TTC549 (cell line): Measurements from ENCODE around the gene PGLYRP2.
"Not testable (repeated sequence)": the region's sequence is repeated elsewhere in the genome, so short reads cannot be mapped to it uniquely, and the experiment has no call there.

Experiments used
- FAIRE-seq: peaks from 2 replicates; lab custom pipeline; 2012; peaks lifted over from hg19 to GRCh38; lab: Jason Lieb, UNC

Gene PGLYRP2

DNA sequence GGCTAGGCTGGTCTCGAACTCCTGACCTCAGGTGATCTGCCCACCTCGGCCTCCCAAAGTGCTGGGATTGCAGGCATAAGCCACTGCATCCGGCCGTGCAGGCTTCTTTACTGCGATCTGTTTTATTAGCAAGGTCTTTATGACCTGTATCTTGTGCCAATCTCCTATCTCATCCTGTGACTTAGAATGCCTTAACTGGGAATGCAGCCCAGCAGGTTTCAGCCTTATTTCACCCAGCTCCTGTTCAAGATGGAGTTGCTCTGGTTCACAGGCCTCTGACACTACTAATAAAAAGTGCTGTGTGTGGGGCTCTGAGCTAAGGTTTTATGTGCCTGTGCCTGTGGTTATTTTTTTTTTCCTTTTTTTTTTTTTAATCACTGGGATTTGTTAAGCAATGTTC lies 6.5 kb upstream of the PGLYRP2 start:
- not testable (repeated sequence) for FAIRE-seq

DNA sequence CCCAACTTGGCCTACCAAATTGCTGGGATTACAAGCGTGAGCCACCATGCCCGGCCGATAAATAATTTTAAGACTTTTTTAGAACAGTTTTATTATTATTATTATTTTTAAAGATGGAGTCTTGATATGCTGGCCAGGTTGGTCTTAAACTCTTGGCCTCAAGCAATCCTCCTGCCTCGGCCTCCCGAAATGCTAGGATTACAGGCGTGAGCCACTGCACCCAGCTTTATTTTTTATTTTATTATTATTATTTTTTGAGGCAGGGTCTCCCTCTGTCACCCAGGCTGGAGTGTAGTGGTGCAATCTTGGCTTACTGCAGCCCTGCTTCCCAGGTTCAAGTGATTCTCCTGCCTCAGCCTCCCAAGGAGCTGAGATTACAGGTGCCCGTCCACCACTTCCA lies 1.7 kb upstream of the PGLYRP2 start:
- FAIRE-seq = not testable (repeated sequence)

DNA sequence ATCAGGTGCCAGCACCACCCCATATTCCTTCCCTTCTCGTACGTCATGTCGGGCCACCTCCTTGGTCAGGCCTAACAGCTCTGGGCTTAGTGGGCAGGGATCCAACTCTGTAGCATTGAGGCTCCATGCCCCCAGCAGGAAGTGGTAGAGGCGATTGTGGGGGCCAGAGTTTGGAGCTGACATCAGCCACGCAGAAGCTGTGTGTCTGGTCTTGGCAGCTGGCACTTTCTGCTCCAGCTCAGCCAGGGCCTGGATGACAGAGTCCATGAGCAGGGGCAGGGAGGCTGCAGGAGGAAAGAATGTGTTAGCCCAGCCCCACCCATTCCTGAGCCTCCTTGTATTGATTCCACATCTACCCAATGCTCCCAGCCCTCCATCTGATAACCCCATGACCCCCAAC lies 3.0 kb downstream of the PGLYRP2 start:
- no peak for FAIRE-seq

DNA sequence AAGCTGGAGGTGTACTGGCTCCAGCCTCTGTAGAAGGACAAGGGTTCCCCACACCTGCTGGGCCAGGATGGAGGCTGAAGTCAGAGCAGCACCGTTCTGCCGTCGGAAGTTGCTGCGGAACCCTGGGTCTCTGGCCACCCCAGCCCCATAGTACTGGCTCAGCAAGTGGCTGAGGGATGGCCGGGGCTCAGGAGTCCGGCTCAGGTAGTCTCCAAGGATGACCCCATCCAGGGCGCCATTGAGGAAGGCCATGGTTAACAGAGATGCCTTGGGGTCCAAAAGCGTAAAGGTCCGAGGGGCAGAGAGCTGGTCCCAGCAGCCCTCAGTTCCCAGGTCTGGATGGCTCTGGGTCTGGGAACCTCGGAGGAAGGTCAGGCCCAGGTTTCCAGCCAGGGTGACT lies 3.7 kb downstream of the PGLYRP2 start:
- FAIRE-seq = no peak

DNA sequence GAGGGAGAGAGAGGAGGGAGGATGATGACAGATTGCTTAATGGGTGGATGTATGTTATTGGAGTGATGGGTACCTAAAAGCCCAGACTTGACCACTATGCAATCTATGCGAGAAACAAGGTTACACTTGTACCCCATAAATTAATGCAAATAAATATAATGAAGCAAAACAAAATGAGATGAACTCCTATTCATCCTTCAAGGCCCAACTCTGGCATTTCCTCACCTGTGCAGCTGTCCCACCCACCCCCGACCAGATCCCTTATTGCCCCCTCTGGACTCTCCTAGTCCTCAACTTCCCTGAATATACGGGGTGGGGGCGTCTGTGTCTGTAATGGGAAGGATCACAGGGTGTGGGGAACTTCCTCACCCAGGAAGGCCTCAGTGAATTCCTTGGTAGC lies 4.1 kb downstream of the PGLYRP2 start:
- no peak for FAIRE-seq

DNA sequence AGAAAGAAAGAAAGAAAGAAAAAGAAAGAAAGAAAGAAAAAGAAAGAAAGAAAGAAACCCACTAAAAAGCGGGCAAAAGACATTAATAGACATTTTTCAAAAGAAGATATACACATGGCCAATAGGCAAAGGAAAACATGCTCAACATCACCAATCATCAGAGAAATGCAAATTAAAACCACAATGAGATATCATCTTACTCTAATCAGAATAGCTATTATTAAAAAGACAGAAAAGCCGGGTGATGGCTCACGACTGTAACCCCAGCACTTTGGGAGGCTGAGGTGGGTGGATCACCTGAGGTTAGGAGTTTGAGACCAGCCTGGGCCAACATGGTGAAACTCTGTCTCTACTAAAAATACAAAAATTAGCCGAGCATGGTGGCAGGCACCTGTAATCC lies 5.5 kb downstream of the PGLYRP2 start:
- FAIRE-seq = not testable (repeated sequence)

DNA sequence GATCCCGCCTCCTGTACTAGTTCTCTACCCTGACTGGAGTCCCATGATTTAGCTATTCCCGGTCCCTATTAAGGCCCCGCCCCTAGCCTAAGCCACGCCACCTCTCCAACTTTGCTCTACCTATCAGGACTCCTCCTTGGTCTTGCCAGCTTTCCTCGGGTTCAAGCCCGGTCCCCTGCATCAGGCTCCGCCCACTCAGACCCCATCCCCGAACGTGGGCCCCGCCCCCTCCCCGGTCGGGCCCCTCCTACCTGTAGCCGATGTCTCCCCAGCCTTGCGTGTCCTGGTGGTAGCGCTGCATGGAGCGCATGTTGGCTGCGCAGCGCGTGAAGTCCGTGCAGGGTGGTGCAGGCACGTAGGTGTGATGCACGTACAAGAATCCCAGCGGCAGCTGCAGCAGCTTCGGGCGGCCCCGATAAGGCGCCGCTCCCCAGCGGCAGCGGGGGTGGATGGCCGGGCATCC lies 7.6 kb downstream of the PGLYRP2 start:
- no peak for FAIRE-seq

DNA sequence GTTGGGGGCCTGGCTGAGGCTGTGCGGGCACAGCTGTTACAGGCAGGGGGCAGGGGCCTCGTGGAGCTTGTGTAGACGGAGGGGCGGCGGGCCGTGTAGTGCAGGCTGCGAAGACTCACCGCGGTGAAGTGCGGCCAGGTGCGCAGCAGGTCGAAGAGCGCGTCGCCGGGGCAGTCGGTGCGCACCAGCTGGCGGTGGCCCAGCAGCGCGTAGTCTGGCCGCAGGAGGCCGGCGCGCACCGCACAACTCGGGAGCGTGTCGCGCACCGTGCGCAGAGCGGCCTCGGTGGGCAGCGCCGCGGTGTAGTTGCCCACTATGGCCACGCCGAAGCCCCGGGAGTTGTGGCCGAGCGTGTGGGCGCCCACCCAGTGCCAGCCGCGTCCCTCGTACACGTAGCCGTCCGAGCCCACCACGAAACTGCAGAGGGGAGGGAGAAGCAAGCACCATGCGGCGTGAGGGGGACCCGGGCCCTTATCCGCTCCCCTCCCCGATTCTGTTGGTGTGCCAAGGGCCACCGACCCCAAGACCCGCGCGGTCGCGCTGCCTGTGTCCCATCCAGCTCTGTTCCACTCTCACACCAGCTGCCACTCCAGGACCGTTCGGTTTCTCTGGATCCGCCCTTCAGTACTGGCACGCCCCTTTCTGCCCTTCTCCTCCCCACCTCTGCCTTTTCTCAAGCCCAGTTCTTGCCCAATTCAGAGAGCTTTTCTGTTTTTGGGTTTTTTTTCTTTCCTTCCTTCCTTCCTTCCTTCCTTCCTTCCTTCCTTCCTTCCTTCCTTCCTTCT lies 9.6 kb downstream of the PGLYRP2 start:
- no peak for FAIRE-seq

DNA sequence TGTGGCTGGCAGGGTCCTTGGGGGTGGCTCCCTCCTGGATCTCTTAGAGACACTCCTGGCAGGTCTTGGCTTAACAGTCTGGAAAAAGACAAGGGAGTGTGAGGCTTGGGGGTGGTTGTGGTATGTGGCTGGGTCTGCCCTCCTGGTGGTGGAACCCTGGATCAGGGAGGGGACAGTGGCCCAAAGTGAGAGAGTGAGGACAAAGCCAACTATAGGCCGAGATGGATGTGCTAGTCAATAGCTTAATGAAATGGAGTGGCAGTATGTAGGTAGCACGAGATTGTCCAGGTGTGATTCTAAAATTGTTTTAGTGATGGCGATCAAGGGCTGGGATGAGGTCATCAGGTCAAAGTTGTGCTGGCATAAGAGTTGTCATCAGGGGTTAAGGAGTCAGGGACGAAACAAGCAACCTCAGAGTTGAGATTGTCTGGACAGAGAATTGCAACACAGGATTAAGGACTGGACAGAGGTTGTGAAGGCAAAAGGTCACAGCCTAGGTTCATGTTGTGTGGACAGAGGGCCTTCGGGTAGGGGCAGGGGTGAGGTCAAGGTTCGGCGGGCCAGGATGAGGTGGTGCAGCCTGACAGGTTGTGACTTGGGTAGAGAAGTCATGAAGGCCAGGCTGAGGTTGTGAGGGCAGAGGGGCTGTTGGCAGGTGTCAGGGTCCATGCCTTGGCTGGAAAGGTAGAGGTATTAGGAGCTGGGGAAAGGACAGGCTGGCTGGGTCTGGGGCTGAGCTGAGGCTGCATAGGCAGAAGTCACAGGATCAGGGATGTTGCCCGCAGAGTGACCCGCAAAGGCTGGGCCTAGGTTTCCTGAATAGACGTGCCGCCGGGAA lies 10.4 kb downstream of the PGLYRP2 start:
- FAIRE-seq = no peak

DNA sequence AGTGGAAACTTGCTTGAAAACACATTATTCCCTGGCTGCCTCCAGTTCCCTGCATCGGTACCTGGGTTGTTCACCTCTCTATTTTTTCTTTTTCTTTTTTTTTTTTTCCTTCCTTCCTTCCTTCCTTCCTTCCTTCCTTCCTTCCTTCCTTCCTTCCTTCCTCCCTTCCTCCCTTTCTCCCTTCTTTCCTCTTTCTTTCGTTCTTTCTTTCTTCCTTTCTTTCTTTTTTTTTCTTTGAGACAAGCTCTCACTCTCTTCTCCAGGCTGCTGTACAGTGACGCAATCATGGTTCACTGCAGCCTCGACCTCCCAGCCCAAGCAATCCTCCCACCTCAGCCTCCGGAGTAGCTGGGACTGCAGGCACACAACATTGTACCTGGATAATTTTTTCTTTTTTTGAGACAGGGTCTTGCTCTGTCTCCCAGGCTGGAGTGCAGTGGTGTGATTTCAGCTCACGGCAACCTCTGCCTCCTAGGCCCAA lies 11.5 kb downstream of the PGLYRP2 start:
- FAIRE-seq = no peak

DNA sequence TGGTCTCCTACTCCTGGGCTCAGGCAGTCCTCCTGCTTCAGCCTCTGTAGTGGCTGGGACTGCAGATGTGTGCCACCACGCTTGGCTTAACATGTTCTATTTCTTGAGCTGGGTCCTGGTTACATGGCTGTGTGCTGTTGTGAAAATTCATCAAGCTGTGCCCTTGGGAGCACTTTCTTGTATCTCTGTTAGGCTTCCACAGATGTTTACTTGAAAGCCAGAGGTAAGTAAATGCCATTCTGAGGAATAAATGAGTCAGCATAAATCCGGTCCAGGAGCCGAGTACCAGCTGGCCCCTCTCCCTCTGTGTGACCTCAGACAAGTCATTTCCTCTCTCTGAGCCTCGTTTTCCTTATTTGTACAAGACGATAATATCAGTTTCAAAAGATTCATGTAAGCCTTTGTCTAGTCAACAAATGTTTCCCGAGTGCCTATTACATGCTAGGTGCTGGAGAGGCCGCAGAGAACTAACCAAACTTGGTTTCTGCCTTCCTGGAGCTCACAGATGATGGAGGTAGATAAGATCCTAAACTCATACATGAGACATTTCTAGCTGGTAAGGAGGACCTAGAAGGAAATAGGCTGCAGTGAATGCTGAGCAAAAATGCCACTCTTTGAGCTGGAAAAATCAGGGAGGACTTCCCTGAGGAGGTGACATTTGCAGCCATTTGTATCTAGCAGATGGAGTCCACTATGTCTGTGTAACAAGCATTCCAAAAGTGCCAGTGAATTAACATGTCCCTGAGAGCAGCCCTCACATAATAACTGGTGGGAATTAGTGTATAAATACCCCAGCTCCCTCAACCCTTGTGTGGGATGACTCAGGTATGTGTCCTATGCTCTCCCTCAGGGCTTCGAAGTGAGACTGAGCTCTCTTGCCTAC lies 12.2 kb downstream of the PGLYRP2 start:
- no peak for FAIRE-seq

DNA sequence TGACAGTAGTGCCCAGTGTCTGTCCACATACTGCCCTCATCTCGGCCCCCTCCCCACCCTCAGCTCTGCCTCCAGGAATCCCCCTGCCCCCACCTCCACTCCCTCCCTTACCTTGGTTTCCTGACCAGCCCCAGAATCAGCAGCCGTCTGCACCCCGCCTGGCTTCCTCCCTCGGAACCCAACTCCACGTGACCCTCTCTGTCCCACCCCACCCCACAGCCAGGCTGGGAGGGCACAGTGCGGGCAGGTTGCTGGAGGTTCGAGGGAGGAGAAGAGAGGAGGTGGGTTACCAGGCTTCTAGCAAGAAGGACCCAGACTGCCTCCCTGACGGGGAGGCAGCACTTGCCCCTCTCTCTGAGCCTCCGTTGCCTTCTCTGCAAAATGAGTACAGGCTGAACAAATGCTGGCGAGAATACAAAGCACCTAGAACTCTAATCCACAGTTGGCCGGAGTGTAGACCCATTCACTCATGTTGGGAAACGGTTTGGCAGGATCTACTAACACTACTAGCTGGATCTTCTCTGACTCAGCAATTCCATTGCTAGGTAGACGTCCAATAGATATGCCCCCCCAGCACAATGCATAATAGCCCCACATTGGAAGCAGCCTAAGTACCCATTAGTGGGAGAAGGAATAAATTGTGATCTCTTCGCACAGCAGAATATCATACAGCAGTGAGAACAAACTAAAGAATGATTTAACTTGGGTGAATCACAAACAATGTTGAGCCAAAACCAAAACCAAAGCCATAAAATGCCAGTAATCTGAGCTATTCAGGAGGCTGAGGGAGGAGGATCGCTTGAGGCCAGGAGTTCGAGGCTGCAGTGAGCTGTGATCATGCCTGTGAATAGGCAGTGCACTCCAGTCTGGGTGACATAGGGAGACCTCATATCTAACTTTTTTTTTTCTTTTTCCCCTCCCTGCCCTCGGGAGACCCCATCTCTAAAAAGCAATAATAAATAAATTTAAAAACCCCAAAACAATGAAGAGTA lies 14.6 kb downstream of the PGLYRP2 start, which contains the start of gene RASAL3:
RASAL3 (minus strand) TSS at position 151 of the 992 bp plus-strand sequence. CDS start 186 bp downstream, outside the sequence.
- FAIRE-seq = no peak

DNA sequence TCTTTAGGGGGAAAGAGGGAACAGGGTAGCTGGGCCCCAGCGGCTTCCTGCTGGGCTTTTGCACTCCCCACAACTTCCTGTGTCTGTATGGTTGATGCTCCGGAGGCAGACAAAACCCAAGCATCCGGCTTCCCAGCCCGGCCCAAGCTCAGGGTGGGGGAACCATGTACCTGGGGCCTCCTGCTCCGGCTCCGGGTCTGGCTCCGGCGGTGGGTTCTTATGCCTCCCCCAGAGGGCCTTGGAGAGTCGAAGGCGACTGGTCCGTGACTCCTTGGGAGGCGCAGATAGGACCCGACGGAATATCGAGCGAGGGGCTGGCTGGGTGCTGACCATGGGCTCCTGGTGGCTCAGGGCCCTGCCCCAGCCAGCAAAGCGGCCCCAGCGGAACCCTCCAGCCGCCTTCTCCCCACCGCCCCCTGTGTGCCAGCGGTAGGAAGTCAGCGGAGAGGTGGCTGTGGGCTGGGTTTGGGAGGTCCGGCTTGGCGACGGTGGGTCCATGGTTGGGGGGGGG lies 15.4 kb downstream of the PGLYRP2 start:
- FAIRE-seq = no peak

DNA sequence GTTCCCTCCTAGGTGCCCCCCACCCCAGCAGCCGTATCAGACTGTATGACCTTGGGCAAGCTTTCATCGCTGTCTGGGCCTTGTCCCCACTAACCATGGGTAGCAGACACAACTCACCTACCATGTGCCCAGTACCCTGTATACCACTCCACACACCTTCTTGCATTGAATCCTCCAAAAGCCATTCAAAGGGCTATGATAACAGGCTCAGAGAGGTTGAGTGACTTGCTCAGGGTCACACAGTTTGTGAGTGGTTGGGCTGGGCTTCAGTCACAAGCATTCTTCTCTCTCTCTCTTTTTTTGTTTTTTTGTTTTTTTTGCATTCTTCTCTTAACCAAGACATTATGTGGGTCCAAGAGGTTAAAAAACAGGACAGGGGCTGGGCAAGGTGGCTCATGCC lies 17.6 kb downstream of the PGLYRP2 start:
- FAIRE-seq = no peak

DNA sequence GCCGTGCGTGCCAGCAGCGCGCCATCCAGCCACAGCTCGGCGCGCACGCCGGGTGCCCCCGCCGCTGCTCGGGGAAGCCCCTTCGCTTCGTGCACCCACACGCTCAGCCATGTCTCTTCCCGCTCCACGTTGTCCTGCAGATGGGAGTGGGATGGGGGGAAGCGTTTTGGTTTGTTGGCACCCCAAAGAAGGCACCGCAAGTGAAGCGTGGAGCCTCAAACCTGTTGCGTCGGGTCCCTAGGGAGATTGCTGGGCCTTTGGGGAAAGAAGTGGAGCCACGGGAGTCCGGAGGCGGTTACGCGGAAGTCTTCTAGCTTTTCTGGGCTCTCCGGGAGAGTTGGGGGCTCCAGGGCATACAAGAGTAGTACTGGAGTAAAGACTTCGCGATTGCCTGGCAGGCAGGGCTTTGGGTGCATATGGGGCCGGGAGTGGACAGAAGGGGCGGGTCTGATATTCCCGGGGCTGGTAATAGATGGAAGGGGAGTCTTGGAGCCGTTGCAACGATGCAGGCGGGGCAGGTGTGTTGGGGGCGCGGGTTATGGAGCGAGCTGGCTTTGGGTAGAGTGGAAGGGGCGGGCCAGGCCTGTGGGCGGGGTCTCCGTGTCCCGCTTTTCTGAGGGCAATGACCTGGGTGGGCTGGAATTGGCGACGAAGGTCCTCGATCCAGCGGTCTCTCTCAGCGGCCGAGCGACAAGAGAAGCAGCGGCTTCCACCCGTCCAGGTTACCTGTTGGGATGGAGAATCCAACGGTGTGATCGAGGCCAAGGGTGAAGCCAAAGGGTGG lies 21.4 kb downstream of the PGLYRP2 start:
- no peak for FAIRE-seq

DNA sequence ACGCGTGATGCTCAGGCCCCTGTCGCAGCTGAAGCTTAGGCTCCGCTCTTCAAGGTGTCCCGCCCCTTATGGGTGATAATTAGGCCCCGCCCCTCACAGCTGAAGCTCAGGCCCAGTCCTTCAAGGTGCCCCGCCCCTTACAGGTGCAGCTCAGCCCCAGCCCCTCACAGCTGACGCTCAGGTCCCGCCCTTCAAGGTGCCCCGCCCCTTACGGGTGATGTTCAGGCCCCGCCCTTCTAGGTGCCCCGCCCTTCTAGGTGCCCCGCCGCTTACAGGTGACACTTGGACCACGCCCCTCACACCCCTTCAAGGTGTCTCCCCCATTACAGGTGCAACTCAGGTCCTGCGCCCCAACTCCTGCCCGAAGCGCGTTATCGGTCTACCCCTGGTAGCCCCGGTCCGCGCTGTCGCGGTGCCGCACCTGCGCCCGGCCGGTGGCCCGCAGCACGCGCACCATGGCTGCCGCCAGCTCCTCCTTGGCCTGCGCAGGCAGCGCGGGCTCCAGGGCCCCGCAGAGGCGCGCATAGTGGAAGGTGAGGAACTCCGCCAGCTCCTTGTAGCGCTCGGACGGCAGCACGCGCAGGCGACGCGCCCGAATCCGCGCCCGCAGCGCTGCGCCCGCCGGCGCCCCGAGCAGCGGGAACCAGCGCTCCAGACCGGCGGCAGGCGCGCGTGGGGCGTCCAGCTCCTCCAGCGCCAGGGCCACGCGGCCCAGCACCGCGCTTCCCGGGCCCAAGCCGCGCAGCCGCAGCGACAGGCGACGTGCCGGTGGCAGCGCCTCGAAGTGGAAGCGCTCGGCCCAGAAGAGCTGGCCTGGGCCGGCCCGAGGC lies 22.2 kb downstream of the PGLYRP2 start:
- no peak for FAIRE-seq

DNA sequence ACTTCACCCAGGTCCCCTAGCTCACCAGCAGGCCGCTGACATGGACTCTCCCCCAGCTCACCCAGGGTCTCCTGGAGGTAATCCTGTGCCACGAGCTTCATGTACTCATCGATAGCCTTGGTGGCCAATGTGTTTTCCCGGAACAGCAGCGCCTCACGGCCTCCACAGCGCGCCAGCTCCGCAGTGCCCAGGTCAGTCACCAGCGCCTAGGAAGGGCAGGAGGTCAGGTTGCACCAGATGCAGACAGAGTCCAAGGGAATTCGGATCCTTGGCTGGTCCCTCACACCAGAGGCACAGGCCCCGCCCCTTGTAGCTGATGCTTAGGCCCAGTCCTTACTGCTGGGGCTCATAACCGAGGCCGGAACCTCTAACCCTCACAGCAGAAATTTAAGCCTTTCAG lies 22.9 kb downstream of the PGLYRP2 start:
- FAIRE-seq = no peak

DNA sequence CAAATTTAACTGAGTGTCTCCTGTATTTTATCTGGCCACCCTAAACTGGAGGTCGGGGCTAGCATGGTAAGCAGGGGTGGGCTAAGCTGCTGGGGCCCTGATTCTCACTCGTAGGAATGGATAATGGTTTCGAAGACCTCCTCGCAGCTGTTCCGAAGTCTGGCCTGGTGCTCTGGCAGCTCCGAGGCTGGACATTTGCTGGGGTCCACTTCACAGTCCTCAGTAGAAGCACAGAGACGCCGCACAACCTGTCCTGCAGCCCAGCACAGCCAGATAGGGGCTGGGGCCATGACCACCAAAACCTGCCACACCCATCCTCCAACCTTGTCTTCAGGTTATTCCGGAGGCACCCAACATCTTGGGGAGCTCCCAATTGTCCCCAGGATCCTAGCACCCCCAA lies 23.3 kb downstream of the PGLYRP2 start:
- FAIRE-seq = no peak
